Suppressor macrophage treated with lipopolysaccharide for 1 hour (primary cell): ENCODE data around the gene RIMS4.

ENCODE experiments used
- DNase-seq, 3 donors: peaks; one replicate each; pipeline ENCODE4 v3.0.0-alpha.2; 2020 to 2022

RIMS4 gene

DNA sequence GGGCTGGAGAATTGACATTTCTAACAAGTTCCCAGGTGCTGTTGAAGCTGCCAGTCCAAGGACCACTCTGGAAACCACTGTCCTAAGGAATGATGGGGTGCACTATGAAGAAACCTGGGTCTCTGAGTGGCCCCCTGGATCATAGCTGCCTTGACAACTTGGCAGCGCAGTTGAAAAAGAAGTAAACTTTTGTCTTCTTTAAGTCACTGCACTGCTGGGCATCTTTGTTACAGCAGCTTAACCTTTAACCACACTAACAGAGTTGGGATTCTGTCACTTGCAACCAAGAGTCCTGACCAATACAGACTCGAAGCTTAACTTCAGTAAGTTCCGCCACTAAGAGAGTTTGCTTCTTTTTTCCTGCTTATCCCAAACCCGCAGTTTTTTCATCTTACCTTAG lies 73.2 kb downstream of the RIMS4 start:
- DNase-seq = no peak

DNA sequence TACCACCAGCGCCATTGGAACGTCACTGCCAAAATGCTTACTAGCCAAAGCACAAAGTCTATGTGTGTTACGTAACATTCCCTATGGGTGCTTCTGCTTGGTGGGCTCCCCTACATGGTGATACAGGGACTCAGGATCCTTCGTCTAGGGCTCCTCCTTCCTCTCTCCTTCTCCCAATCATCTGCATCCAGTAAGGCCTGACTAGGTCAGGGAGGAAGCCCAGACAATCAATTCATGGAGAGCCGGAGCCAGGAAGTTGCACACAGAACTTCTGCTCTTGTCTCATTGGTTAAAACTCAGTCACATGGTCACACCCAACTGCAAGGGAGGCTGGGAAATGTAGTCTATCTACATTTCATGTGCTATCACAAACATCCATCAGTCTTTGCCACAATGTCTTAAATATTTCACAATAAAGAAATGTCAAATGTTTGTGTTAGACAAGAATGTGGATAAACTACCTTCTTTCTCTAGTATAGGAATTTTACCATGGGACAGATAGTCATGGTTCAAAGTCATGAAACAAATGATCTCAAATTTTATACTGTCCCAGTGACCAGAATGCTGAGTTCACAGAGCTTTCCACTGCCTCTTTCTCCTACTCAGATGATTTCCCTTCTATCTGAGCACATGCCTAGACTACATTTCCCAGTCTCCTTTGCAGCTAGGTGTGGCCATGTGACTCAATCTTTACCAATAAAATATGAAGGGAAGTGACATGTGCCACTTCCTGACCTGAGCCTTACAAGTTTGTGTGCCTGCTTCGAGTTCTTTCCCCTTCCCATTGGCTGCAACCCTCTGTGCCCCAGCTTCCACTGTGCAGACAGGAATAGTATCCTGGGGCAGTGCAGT lies 74.0 kb downstream of the RIMS4 start:
- peak; percentile 81 to 91 (median 85) for DNase-seq

DNA sequence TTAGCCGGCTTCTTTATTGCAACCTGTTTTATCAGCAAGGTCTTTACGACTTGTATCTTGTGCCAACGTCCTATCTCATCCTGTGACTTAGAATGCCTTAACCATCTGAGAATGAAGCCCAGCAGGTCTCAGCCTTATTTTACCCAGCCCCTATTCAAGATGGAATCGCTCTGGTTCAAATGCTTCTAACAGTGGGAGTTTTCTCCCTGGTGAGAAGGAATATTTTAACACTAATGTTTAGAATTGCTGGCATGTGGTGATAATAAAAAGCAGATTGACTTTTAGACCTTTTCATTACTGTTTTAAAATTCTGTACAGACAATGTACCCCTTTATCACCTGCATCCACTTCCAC lies 74.6 kb downstream of the RIMS4 start:
- DNase-seq = no peak

DNA sequence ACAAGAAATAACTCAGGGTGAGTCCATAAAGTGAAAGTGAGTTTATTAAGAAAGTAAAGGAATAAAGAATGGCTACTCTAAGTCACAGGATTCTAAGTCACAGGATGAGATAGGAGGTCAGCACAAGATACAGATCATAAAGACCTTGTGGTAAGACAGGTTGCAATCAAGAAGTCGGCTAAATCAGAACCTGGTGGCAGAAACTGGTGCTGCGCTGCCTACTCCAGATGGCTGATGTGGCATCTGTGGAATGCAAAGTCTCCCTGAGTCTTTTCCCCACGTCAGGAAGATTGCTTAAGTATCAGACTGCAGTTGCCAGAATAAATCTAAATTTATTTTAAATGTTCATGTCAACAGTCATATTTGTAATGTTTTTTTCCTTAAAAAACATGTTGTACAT lies 75.4 kb downstream of the RIMS4 start:
- no peak for DNase-seq

DNA sequence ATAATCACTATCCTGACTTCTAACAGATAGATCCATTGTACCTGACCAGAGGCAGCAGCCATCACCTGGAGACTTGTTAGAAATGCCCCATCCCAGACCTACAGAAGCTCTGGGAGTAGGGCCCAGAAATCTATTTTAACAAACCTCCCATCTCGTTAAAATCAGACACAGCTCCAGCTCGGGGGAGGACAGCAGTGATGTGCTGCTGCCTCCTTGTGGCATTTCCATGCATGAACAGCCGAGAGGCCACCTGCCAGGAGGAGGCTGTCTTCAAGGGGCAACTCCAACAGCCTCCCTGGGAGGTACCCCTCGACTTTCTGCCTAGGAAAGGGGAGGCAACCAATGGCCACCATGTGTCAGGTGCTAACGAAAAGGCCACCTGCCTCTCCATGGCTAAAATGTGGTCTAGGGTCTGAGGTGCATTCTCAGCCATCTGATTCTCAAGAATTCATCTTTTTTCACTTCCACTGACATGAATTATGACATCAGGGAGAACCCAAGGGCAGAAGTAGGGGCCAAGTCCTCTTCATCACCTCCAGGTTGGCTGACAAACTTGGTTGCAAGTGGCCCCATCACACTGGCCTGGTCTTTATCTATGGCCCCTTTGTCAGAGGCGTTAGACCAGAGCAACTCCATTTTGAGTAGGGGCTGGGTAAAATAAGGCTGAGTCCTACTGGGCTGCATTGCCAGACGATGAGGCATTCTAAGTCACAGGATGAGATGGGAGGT lies 76.8 kb downstream of the RIMS4 start:
- peak; percentile 73 to 76 (median 75) for DNase-seq

DNA sequence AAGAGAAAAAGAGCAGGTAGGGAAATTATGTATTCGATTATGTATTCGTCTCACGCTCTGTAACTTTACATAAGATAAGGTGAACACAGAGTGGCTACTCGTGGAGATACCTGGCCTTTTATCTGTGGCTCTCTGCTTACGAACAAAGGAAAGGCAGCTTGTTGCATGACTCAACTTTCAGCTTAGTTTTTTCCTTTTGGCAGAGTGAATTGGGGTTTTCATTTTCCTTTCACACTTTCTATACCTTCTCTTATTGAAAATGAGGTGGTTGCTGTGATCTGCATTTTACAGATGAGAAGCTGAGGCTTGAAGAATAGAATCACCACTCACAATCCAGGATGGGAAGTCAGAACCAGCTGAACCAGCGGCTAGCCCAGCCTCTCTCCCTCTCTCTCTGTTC lies 78.0 kb downstream of the RIMS4 start:
- no peak for DNase-seq

DNA sequence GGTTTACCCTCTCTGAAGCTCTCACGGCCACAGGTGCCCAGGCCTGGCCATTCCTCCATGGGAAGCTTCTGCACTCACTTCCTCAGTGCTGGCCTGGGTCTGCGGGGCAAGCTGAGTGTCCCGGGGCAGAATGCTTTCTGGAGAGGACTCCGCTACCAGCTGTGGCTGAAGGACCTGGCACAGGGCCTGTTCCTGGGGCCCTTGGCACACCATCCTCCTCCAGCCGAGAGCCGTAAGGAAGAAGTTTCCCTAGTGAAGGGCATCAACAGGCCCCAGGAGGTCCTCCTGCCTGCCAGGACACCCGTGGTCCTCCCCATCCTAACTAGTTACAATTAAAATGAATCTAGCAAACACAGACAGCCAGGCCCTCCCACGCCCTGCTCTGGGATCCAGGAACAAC lies 78.7 kb downstream of the RIMS4 start:
- DNase-seq = no peak

DNA sequence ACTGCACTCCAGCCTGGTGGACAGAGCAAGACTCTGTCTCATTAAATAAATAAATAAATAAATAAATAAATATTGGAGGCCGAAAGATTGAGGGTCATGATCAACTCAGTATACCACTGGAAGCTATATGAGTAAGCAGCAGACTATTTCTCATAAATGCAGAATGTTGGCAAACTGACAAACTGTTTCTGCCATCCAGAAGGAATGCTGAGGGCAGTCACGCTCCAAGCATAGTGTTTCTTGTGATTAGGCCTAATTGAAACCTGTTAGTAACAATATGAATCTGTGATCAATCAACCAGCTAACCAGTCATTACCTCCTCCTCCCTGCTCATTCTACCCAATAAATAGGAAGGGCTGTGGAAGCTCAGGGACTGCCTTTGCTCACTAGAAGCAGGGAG lies 79.9 kb downstream of the RIMS4 start:
- no peak for DNase-seq

DNA sequence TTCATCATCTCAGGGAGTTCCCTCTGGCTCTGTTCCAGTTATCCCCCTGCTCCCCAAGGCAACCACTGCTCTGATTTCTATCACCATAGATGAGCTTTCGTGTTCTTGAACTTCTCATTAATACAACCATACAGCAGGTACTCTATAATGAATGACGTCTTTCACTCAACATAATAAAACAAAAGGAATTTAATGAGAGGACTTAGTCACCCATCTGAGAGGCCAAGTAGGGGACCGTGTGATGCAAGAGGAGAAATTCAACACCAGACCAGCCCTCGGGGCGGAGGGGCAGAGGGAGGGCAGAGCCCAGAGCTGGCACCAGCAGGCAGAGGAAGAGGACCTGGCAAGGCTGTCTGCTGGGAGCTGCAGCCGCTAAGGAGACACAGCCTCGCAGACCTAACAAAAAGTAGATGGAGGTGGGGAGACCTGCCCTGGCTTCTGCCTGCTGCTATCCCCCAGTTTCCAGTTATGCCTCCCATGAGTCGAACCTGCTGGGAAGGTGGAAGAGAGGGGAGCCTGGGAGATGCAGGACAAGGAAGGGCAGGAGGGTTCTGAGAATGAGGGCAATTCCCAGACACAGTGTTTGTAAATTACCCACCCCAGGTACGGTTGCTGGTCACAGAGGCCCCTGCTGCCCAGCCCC lies 81.4 kb downstream of the RIMS4 start:
- DNase-seq = peak; percentile 59 to 68 (median 67)

DNA sequence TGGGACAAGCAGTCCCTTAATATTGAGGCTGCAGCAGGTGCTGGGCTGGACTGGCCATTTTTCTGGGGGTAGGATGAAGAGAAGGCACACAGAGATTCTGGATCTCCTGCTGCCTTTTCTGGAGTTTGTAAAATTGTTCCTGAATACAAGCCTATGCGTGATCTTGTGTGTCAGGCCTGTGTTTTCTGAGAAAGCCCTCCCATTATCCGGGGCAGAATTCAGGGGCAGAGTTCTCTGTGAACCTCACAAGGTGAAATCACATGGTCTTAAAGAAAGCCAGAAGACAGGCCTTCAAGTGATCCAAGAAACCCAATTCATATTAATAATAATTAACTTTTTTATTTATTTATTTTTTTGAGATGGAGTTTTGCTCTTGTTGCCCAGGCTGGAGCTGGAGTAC lies 82.7 kb downstream of the RIMS4 start:
- DNase-seq = no peak

DNA sequence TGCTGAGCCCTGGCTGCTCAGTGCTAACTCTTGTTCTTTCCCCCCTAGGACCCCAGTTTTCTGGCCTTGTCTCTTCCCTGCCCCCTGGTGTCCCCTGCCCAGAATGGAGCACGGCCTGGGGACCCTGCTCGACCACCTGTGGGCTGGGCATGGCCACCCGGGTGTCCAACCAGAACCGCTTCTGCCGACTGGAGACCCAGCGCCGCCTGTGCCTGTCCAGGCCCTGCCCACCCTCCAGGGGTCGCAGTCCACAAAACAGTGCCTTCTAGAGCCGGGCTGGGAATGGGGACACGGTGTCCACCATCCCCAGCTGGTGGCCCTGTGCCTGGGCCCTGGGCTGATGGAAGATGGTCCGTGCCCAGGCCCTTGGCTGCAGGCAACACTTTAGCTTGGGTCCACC lies 83.3 kb downstream of the RIMS4 start:
- DNase-seq = no peak

DNA sequence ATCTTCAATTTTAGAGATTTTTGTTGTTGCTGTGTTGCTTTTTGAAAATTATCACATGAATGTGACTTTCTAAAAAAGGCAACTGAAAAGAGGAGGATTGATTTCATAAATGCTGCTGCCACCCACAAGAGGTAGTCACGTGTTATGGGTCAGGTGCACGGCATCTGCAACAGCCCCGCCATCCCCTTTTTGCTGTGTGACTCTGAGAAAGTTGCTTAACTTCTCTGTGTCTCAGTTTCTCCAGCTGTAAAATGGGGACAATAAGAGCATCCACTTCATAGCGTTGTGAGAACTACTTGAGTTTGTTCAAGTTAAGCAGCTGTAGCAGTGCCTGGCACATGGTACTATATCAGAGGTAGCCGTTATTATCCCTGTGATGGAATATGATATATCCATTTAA lies 84.5 kb downstream of the RIMS4 start:
- DNase-seq = no peak

DNA sequence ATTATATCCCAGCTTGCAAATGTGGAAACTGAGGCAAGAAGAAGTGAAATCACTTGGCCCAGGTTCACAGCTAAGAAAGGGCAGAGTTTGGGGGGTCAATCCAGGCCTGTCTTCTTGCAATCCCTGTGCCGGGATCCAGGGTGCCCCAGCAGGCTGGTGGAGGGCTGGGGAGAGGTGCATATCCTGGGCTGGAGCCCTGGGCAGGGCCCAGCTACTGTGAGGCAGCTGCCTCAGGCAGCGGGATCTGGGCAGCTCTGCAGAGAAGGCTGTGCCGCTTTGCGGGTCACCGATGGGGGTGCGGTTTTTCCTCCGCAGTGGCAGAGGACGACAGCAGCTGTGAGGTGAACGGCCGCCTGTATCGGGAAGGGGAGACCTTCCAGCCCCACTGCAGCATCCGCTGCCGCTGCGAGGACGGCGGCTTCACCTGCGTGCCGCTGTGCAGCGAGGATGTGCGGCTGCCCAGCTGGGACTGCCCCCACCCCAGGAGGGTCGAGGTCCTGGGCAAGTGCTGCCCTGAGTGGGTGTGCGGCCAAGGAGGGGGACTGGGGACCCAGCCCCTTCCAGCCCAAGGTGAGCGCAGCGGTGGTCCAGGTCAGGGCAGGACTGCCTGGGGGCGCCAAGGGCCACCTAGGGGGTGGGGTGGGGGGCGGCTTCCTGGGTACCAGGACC lies 85.8 kb downstream of the RIMS4 start:
- DNase-seq = no peak

DNA sequence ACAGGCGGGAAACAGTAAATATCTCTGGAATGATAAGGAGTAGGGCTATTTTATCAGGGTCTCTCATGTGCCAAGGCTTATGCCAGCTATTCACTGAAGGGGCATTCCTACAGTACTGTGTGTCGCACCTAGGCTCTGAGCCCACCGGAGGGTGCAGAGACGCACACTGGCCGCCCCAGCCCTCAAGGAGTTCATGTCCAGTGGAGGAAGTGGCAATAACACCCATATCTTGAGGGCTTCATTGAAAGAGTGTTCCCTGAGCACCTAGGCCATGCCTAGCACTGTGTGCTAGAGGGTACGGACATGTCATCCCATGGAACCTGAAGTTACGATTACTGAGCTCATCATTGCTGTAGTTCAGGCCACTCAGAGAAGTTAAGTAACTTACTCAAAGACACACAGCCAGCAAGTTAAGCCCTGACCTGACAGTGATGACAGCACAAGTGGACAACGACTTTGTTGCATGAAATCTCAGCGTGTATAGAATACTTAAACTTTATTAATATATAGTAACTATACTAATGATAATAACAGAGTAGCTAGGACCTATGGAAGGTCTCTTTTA lies 86.5 kb downstream of the RIMS4 start:
- DNase-seq = no peak

DNA sequence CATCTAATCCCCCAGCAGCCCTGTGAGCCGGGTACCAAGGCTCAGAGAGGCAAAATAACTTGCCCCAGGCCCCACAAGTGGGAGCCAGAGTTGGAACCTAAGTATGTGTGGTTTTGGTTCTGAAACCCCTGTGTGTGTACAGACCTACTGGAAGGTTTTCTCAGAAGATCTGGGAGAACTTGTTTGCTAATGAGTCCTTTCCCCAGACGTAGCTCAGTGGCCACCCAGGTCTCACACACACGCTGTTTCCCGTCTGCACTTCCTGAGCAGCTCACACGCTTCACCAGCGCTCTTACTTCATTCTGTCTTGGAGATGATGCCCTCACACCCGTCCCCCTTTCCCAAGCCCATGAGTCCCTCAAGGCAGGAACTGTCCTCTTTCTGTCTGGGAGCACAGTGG lies 87.0 kb downstream of the RIMS4 start:
- DNase-seq = no peak

DNA sequence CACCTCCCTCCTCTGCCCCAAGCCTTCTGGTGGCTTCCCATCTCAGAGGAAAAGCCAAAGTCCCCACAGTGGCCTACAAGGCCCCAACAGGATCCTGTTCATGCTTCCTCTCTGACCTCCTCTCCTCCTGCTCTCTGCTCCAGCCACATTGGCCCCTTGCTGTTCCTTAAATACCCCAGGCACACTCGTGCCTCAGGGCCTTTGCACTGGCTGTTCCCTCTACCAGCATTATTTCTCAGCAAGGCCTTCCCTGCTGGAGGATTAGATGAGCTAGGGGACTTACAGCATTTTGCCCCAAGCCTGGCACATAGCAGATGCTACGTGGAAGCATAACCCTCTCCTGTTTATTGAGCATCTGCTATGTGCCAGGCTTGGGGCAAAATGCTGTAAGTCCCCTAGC lies 87.4 kb downstream of the RIMS4 start:
- DNase-seq = no peak

DNA sequence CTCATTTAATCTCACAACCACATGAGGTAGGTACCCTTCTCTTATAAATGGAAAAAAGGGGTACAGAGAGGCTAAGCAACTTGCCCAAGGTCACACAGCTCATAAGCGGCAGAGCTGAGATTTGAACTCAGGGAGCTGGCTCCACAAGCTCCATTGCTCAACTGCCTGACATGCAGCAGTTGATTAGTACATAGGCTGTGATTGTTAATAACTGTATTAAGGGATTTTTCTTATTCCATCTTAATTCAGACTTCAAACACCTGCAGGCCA lies 88.6 kb downstream of the RIMS4 start:
- DNase-seq = no peak

DNA sequence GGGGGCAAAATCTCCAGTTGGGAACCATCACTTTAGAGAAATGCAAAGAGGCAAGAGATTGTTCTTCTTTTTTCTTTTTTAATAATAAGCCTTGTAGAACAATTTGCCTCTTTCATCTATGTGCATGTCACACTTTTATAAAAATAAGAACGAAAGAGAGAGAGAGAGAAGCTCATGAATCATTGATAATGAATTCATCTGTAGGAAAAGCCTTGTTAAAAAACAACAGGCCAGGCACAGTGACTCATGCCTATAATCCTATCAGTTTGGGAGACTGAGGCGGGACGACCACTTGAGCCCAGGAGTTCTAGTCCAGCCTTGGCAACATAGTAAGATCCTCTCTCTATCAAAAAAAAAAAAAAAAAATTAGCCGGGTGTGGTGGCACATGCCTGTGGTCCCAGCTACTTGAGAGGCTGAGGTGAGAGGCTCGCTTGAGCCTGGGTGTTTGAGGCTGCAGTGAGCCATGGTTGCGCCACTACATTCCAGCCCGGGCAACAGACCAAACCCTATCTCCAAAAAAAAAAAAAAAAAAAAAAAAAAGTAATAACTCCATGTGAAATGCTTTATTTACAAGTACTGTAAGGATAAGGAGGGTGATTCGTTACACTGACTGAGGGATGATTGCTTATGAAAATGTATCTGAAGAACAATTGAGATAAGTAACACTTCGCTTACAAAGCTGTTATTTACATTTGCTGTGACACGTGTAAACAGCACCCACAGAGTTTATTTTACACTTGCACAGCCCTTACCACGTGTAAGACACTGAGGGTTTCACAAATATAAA lies 89.2 kb downstream of the RIMS4 start:
- DNase-seq = no peak

DNA sequence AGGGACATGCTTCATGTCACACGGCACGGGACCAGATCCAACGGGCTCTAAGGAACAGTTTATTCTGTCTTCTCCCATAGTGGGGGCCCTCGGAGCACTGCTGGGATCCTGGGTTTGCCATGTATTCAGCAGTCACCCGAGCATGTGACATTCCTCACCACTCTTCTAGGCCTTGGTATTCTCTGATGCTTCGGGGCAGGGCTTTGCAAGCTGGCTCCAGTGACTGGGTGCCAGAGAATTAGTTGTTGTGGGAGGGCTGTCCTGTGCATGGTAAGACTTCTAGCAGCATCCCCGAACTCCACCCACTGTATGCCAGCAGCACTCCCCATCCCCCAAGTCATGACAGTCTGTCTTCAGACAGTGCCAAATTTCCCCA lies 89.7 kb downstream of the RIMS4 start:
- no peak for DNase-seq

DNA sequence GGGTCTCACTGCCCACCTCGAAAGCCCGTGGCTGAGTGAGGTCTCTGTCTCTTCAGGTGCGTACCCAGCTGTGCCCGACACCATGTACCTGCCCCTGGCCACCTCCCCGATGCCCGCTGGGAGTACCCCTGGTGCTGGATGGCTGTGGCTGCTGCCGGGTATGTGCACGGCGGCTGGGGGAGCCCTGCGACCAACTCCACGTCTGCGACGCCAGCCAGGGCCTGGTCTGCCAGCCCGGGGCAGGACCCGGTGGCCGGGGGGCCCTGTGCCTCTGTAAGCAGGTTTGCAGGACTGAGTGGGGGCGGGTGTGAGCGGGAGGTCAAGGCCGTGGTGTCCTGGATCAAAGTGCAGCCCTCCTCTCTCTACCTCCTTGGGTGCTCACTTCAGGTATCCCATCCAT lies 90.5 kb downstream of the RIMS4 start:
- no peak for DNase-seq

DNA sequence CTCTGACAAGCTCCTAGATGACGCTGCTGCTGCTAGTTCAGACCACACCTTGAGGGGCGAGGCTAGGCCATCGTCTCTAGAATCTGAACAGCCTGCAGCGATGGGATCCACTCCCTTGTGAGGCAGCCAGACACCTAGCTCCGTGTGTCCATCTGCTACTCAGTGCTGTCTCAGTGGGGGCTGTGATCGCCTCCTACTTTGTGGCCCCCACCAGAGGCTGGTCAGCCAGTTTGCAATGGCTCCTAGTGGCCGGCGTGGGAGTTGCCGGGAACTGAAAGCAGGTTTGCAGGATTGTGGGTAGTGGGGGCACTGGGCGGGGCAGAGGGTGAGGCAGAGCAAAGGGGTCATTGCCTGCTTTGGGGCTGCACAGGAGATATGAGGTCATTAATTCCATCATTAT lies 92.4 kb downstream of the RIMS4 start:
- no peak for DNase-seq

DNA sequence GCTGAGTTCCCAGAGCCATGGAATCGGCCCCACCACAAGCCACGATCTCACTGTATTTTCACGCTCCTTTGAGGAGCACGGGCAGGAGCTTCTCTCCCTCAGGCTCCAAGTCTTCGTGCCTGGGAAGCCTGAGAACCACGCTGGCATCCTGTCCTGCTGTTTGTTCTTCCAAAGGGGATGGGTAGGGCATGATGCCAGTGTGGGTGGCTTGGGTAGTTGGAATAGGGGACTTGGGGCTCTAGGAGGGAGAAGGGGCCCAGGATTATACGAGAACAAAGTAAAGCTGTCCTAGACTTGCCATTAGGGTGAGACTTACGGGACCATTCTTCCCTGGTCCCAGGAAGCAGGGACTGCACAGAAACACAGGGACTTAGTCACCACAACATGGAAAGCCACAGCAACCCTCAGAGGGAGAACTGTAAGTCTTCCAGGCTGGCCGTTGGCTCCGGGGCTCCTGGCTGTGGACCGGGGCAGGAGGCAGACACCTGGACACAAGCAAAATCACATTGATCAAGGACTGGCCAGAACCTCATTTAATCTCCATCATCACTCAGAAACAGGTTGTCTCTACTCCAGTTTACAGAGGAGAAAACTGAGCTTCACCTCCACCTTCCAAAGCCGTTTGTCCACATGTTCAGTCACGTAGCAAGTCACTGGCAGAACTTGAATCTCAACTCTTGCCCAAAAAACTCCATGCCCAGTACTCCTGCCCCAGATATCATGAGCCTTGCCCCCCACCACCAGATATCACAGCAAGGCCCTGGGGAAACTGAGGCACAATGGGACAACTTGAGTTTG lies 93.8 kb downstream of the RIMS4 start:
- DNase-seq = no peak
